Measurements from ENCODE around the gene EFHC2. TPM values are rescaled to one million over a fixed set of nuclear protein-coding genes. Genes with fewer than 3 reads are reported as not detected.

Gene EFHC2
- total RNA-seq, 4 donors from 2014 or later, result 0.11 TPM; not detected in 3

DNA sequence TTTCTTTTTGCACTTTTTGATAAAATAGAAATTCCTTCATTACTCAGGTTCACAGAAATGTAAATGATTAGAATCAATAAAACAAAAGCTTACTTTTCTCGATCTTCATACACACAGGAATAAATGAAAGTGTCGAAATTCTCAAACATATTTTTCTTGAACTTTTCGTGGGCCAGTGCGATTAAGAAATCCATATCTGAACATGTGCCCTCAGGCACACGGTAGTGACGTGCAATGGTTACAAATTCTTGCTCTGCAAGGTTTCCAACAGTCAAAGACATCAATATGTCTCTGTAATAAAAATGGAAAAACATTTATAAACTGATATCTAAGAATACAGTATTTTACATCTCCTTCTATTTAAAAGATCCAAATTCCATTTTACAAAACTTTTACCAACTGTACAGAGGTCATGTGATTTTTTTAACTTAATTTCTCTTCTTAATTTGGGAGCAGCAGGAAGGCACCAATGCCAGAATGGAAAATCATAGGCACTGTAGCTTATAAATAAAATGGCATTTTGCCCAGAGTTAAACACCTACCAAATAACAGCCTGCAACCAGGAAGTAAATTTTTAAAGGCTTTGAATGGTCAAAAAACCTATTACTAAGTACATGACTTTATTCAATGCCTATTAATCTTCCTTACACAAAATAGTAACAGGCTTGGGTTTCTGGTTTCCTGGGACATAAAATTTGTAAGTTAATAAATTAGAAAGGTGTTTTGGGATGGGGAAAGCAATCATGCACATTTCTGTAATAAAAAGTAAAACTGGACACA is 165.0 kb downstream of the EFHC2 start:
- TF ChIP-seq POLR2A (IDR thresholded peaks at IDR 0.05), result no peak
- TF ChIP-seq, protein P1, sequence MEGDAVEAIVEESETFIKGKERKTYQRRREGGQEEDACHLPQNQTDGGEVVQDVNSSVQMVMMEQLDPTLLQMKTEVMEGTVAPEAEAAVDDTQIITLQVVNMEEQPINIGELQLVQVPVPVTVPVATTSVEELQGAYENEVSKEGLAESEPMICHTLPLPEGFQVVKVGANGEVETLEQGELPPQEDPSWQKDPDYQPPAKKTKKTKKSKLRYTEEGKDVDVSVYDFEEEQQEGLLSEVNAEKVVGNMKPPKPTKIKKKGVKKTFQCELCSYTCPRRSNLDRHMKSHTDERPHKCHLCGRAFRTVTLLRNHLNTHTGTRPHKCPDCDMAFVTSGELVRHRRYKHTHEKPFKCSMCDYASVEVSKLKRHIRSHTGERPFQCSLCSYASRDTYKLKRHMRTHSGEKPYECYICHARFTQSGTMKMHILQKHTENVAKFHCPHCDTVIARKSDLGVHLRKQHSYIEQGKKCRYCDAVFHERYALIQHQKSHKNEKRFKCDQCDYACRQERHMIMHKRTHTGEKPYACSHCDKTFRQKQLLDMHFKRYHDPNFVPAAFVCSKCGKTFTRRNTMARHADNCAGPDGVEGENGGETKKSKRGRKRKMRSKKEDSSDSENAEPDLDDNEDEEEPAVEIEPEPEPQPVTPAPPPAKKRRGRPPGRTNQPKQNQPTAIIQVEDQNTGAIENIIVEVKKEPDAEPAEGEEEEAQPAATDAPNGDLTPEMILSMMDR (IDR thresholded peaks at IDR 0.05 in 4 of 5, conservative IDR thresholded peaks at IDR 0.05 in 1 of 5), result no peak
- no peak for DNase-seq
- Histone ChIP-seq H3K27me3 (no peaks in the 10 kb centered on the region), H3K36me3 (no peaks in the 10 kb centered on the region), H3K27ac (no peak overlapping the region), H3K4me3 (no peak overlapping the region), H3K4me1 (no peaks in the 10 kb centered on the region), H3K9me3 (no peaks in the 10 kb centered on the region)
- in situ Hi-C loops (cut with MboI; ENCODE audit: low sequenced_read_pairs in 4 of 4) (no loop called here), intact Hi-C loops (cut with DNase I; ENCODE audit: low total_unique reads) (no loop called here)
- no peak for ATAC-seq

GRCh38 chrX:44175455-44175854 is 168.0 kb downstream of the EFHC2 start:
- Histone ChIP-seq H3K36me3 (no peaks in the 10 kb centered on the region), H3K9me3 (no peaks in the 10 kb centered on the region), H3K27me3 (no peaks in the 10 kb centered on the region), H3K27ac (no peak overlapping the region), H3K4me3 (no peak overlapping the region), H3K4me1 (no peaks in the 10 kb centered on the region)
- intact Hi-C loops (cut with DNase I; ENCODE audit: low total_unique reads) (no loop called here), in situ Hi-C loops (cut with MboI; ENCODE audit: low sequenced_read_pairs in 4 of 4) (no loop called here)
- ATAC-seq, result no peak
- no peak for TF ChIP-seq POLR2A (IDR thresholded peaks at IDR 0.05)
- TF ChIP-seq, protein P1 (IDR thresholded peaks at IDR 0.05 in 4 of 5, conservative IDR thresholded peaks at IDR 0.05 in 1 of 5), result no peak
- DNase-seq, result no peak

DNA sequence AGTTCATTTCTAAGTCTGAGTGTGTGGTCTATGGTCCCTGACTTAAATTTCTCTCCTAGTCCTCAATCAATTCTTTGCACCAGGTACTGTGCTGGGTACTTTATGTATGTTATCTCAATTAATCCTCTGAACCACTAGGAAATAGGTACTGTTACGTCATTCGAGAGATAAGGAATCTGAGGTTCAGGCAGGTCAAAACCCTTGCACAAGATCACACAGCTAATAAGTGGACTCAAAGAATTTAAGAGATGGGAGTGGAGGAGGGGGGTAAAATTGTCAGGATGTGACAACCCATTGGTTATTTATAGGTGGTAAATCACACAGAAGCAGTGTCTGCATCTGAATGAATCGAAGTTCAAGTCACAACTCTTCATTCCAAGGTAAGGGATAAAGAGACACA is 169.4 kb downstream of the EFHC2 start:
- no peaks in the 10 kb centered on the region for H3K9me3 ChIP-seq
- no peaks in the 10 kb centered on the region for H3K27me3 ChIP-seq
- TF ChIP-seq, protein P1 (IDR thresholded peaks at IDR 0.05 in 4 of 5, conservative IDR thresholded peaks at IDR 0.05 in 1 of 5), result no peak
- no peak for TF ChIP-seq POLR2A (IDR thresholded peaks at IDR 0.05)
- H3K4me3 ChIP-seq, result no peak overlapping the region
- H3K27ac ChIP-seq, result no peak overlapping the region
- in situ Hi-C loops (cut with MboI; ENCODE audit: low sequenced_read_pairs in 4 of 4), result no loop called here
- no peak for DNase-seq
- H3K4me1 ChIP-seq, result no peaks in the 10 kb centered on the region
- intact Hi-C loops (cut with DNase I; ENCODE audit: low total_unique reads), result no loop called here
- no peaks in the 10 kb centered on the region for H3K36me3 ChIP-seq
- no peak for ATAC-seq

GRCh38 chrX:44173219-44173618 is 170.3 kb downstream of the EFHC2 start:
- Histone ChIP-seq H3K27me3 (no peaks in the 10 kb centered on the region), H3K4me3 (no peak overlapping the region), H3K27ac (no peak overlapping the region), H3K4me1 (no peaks in the 10 kb centered on the region), H3K36me3 (no peaks in the 10 kb centered on the region), H3K9me3 (no peaks in the 10 kb centered on the region)
- in situ Hi-C loops (cut with MboI; ENCODE audit: low sequenced_read_pairs in 4 of 4), result no loop called here
- no peak for DNase-seq
- TF ChIP-seq, protein P1 (IDR thresholded peaks at IDR 0.05 in 4 of 5, conservative IDR thresholded peaks at IDR 0.05 in 1 of 5), result no peak
- intact Hi-C loops (cut with DNase I; ENCODE audit: low total_unique reads), result no loop called here
- ATAC-seq, result no peak

GRCh38 chrX:44167116-44167515 is 176.4 kb downstream of the EFHC2 start:
- TF ChIP-seq POLR2A (IDR thresholded peaks at IDR 0.05), result no peak
- TF ChIP-seq, protein P1 (IDR thresholded peaks at IDR 0.05 in 4 of 5, conservative IDR thresholded peaks at IDR 0.05 in 1 of 5), result no peak
- H3K9me3 ChIP-seq, result no peaks in the 10 kb centered on the region
- in situ Hi-C loops (cut with MboI; ENCODE audit: low sequenced_read_pairs in 4 of 4) (no loop called here), intact Hi-C loops (cut with DNase I; ENCODE audit: low total_unique reads) (no loop called here)
- no peak overlapping the region for H3K27ac ChIP-seq
- peaks cover 0 to 2% (median 0%) of the 10 kb centered on the region in 3 donors for H3K27me3 ChIP-seq
- no peak for ATAC-seq
- no peak for DNase-seq
- no peaks in the 10 kb centered on the region for H3K4me1 ChIP-seq
- no peaks in the 10 kb centered on the region for H3K36me3 ChIP-seq
- H3K4me3 ChIP-seq, result no peak overlapping the region

All from gastrocnemius medialis (tissue), 4 donors.